ENCODE data around the gene R3HCC1L.

GRCh38 chr10:98168766-98169165 is 34.3 kb downstream of the R3HCC1L start:
- no peak for TF ChIP-seq CTCF (IDR thresholded peaks at IDR 0.05 in 2 of 3, conservative IDR thresholded peaks at IDR 0.05 in 1 of 3; ENCODE audit: control insufficient read depth in 2 of 3, extremely low read depth in 1 of 3, insufficient read depth in 1 of 3, low read depth in 3 of 3, low read length in 3 of 3)
- TF ChIP-seq CBX3 (IDR thresholded peaks at IDR 0.05; ENCODE audit: borderline replicate concordance, low read depth), result no peak
- no peak for TF ChIP-seq HDAC6 (IDR thresholded peaks at IDR 0.05; ENCODE audit: unreplicated experiment)
- TF ChIP-seq RFX5 (IDR thresholded peaks at IDR 0.05; ENCODE audit: low read depth, low read length), result no peak
- TF ChIP-seq SREBF2 (IDR thresholded peaks at IDR 0.05; ENCODE audit: low read length), result no peak
- TF ChIP-seq USF2 (IDR thresholded peaks at IDR 0.05; ENCODE audit: borderline replicate concordance, low read depth, low read length), result no peak
- TF ChIP-seq SP1 (IDR thresholded peaks at IDR 0.05; ENCODE audit: low read depth, low read length), result no peak
- no peak for TF ChIP-seq REST (IDR thresholded peaks at IDR 0.05; ENCODE audit: low read depth, low read length)
- TF ChIP-seq EP300 (IDR thresholded peaks at IDR 0.05; ENCODE audit: borderline replicate concordance in 1 of 2, control insufficient read depth in 1 of 2, low read depth in 2 of 2, low read length in 2 of 2), result no peak
- TF ChIP-seq ZNF592 (IDR thresholded peaks at IDR 0.05), result no peak
- TF ChIP-seq CBFB (IDR thresholded peaks at IDR 0.05; ENCODE audit: low read depth), result no peak
